HepG2 (cell line): ENCODE data around the gene PPP3CB. TPM values are rescaled to one million over a fixed set of nuclear protein-coding genes. Genes with fewer than 3 reads are reported as not detected.

Source experiments
- ATAC-seq: fragments of 200-7000 bp; cut with Tn5 transposase; 3 replicates; pipeline ENCODE4 v1.9.1; 2020; ENCODE audit warnings: mild to moderate bottlenecking, moderate library complexity
- BruUV-seq: library from RNA; stranded (reverse); fragments of 400-500 nt; replicated peaks from 2 replicates; lab custom pipeline; 2021; lab: Mats Ljungman, UMichigan
- CTCF ChIA-PET: fragments of 300-600 bp; formaldehyde crosslinking; extraction: SDS; loops from one replicate; lab custom pipeline; 2021; ENCODE audit warnings: low total read pairs, inconsistent platforms, low intra/inter-chr PET ratio; lab: Yijun Ruan, JAX
- POLR2A ChIA-PET: fragments of 350-600 bp; sonication (Branson Sonifier 250); formaldehyde crosslinking; loops from one replicate; lab custom pipeline; 2020; ENCODE audit warnings: antibody characterized with exemption, inconsistent platforms; lab: Yijun Ruan, JAX
- DNase-seq: peaks from one replicate; pipeline ENCODE4 v3.0.0-alpha.2; 2015; ENCODE audit warnings: low spot score
- FAIRE-seq: peaks from 3 replicates; lab custom pipeline; 2011; peaks lifted over from hg19 to GRCh38; lab: Jason Lieb, UNC
- H2AFZ ChIP-seq: one replicate; pipeline ENCODE4 v1.6.1; 2011; ENCODE audit warnings: low read length, inconsistent platforms
- H3K27ac ChIP-seq: fragments of 300-600 bp; 3 replicates; pipeline ENCODE4 v1.8.0; 2011; ENCODE audit warnings: mixed run types, mild to moderate bottlenecking, mixed read lengths, low read length, inconsistent platforms; ENCODE audit not compliant: insufficient read depth; ENCODE audit errors: extremely low read length
- H3K27me3 ChIP-seq, 2 experiments: fragments of 200-600 bp in 1 of 2; 2 replicates in 1 of 2; 3 replicates in 1 of 2; pipeline versions ENCODE4 v1.6.0 to v1.8.0; 2011; ENCODE audit warnings: low read length in 2 of 2, mild to moderate bottlenecking in 2 of 2, moderate library complexity in 2 of 2, inconsistent platforms in 1 of 2; ENCODE audit not compliant: insufficient read depth in 2 of 2, control insufficient read depth in 1 of 2
- H3K36me3 ChIP-seq, 2 experiments: fragments of 200-600 bp in 1 of 2; replicated peaks in 1 of 2; 2 replicates in 1 of 2; 3 replicates in 1 of 2; pipeline versions ENCODE4 v1.5.1 to v1.8.0; 2011; ENCODE audit warnings: low read length in 2 of 2, inconsistent platforms in 1 of 2; ENCODE audit not compliant: insufficient read depth in 2 of 2, control insufficient read depth in 1 of 2
- H3K4me1 ChIP-seq: 2 replicates; pipeline ENCODE4 v1.5.1; 2012; ENCODE audit warnings: low read length, inconsistent platforms; ENCODE audit not compliant: insufficient read depth
- H3K4me2 ChIP-seq: 2 replicates; pipeline ENCODE4 v1.6.0; 2011; ENCODE audit warnings: low read depth, low read length, inconsistent platforms
- H3K4me3 ChIP-seq, 3 experiments: fragments of 200-600 bp in 1 of 3; sonication (generic), shearing (Covaris generic) in 1 of 3; replicated peaks in 1 of 3; 2 replicates each; pipeline ENCODE4 v1.5.1; 2011 to 2016; ENCODE audit warnings: low read length in 3 of 3, inconsistent platforms in 2 of 3, low read depth in 2 of 3, mild to moderate bottlenecking in 2 of 3, control low read depth in 1 of 3, mixed read lengths in 1 of 3; ENCODE audit not compliant: insufficient read depth in 1 of 3
- H3K79me2 ChIP-seq: one replicate; pipeline ENCODE4 v1.6.1; 2011; ENCODE audit warnings: low read length, inconsistent platforms; ENCODE audit not compliant: insufficient read depth
- H3K9ac ChIP-seq: 2 replicates; pipeline ENCODE4 v1.6.0; 2011; ENCODE audit warnings: mild to moderate bottlenecking, low read depth, low read length, inconsistent platforms; ENCODE audit not compliant: insufficient read depth
- H3K9me3 ChIP-seq: 2 replicates; pipeline ENCODE4 v1.5.1; 2012; ENCODE audit warnings: mild to moderate bottlenecking, low read length
- H4K20me1 ChIP-seq: 2 replicates; pipeline ENCODE4 v1.6.0; 2011; ENCODE audit warnings: inconsistent platforms, mild to moderate bottlenecking, low read length, moderate library complexity; ENCODE audit not compliant: insufficient read depth
- CBX1 ChIP-seq: IDR thresholded peaks from one replicate; pipeline ENCODE4 v1.6.1; 2016; ENCODE audit warnings: antibody characterized with exemption, low read depth
- CHD2 ChIP-seq: IDR thresholded peaks from 2 replicates; pipeline ENCODE4 v1.6.1; 2011; ENCODE audit warnings: low read depth, low read length, improper control_type of control experiment
- JUNB ChIP-seq: sonication (generic); formaldehyde crosslinking; IDR thresholded peaks from 2 replicates; pipeline ENCODE4 v1.8.0; 2022; ENCODE audit warnings: missing genetic modification reagents, mild to moderate bottlenecking, borderline replicate concordance
- NFIC ChIP-seq: IDR thresholded peaks from 2 replicates; pipeline ENCODE4 v1.6.1; 2012; ENCODE audit warnings: mild to moderate bottlenecking, low read length, inconsistent platforms
- NONO ChIP-seq, 2 experiments: fragments of 450-650 bp in 1 of 2; sonication (generic) in 1 of 2; formaldehyde crosslinking in 1 of 2; IDR thresholded peaks in 1 of 2; conservative IDR thresholded peaks in 1 of 2; 2 replicates each; pipeline versions ENCODE4 v1.6.1 to v1.8.0; 2017 to 2022; ENCODE audit warnings: mild to moderate bottlenecking in 1 of 2, missing genetic modification reagents in 1 of 2, moderate library complexity in 1 of 2
- THYN1 ChIP-seq: sonication (generic); formaldehyde crosslinking; IDR thresholded peaks from 2 replicates; pipeline ENCODE4 v1.8.1; 2023; ENCODE audit warnings: low read depth, mild to moderate bottlenecking, moderate library complexity, missing genetic modification reagents, borderline replicate concordance
- ZNF350 ChIP-seq: sonication (generic); formaldehyde crosslinking; IDR thresholded peaks from 2 replicates; pipeline ENCODE4 v1.4.0; 2020; ENCODE audit warnings: mild to moderate bottlenecking, low read depth, missing genetic modification reagents, borderline replicate concordance
- ZNF563 ChIP-seq: sonication (generic); formaldehyde crosslinking; IDR thresholded peaks from 2 replicates; pipeline ENCODE4 v1.8.0; 2022; ENCODE audit warnings: mild to moderate bottlenecking, moderate library complexity, missing genetic modification reagents
- WGBS: methylation state at CpG from one replicate; pipeline ENCODE4 v1.1.6; 2017; ENCODE audit warnings: low lambda C conversion rate; 5-methylcytosine and 5-hydroxymethylcytosine counted together
- in situ Hi-C: cut with HindIII; loops from 2 replicates; pipeline ENCODE4 v1.10.0; 2017; ENCODE audit warnings: low pct_unique_long_range_greater_than_20kb; ENCODE audit not compliant: extremely low pct_ligation_motif_present
- intact Hi-C: fragments of 100-400 bp; cut with micrococcal nuclease; formaldehyde crosslinking; loops from one replicate; pipeline ENCODE4 v1.10.0; 2022; ENCODE audit not compliant: unreplicated experiment
- polyA plus RNA-seq, 8 experiments: library from polyadenylated mRNA; depleted of rRNA in 3 of 8; stranded (reverse) in 7 of 8; unstranded in 1 of 8; fragments of >200 nt; fragmentation: Illumina TruSeq in 4 of 8; extraction: Trizol in 4 of 8; gene quantifications; 2 replicates each; pipeline versions ENCODE4 v1.2.1 to v1.2.3, GENCODE V29; 2011 to 2016; ENCODE audit warnings: low read depth in 4 of 8, missing spikeins in 1 of 8, mixed read lengths in 1 of 8; ENCODE audit not compliant: insufficient read depth in 1 of 8
- total RNA-seq, 5 experiments: library from RNA; depleted of rRNA; stranded (reverse); fragments of >200 nt; fragmentation: Illumina TruSeq; extraction: Trizol; gene quantifications; 2 replicates each; pipeline ENCODE4 v1.2.3, GENCODE V29; 2016; ENCODE audit warnings: low read depth in 1 of 5

PPP3CB gene
- total and polyA plus RNA-seq, 2 of the 13 experiments (the other 11 are each of a cell fraction or from before 2014, with no cell fraction given) = 8.7 to 11.4 TPM

DNA sequence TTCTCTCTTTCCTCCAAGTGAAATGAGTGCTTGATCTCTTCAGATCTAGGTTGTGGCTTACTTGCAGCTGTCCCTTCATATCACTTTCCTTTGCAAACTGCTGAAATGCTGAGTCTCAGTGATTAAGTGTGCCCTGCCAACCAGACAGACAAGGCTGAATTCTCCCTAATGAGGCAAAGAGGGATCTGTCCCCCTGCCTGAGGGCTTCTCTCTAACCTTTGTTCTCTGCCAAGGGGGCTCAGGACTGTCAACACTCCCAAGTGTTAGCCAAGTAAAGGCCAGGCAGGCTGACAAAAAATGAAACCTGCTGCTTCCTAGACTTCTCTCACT lies 62.3 kb downstream of the PPP3CB start, which contains the start of gene MSS51:
MSS51 (minus strand) TSS at position 24 of the 330 bp plus-strand sequence. CDS start 5,277 bp downstream, outside the sequence.
- Histone ChIP-seq H3K4me2 (no peak within 1 kb of the TSS), H3K27me3 (no peaks in the 10 kb centered on the region), H3K27ac (no peak within 1 kb of the TSS), H3K4me1 (peaks cover 14% of the 10 kb centered on the region), H3K9ac (no peak within 1 kb of the TSS), H4K20me1 (no peaks in the 10 kb centered on the region), H2AFZ (no peak within 1 kb of the TSS), H3K36me3 (peaks cover 5 to 8% of the 10 kb centered on the region in 2 experiments), H3K4me3 (no peak within 1 kb of the TSS), H3K79me2 (no peaks in the 10 kb centered on the region), H3K9me3 (no peaks in the 10 kb centered on the region)
- CTCF ChIA-PET = no interaction called here
- TF ChIP-seq THYN1 (CRISPR knock-in tag) (no peak), ZNF563 (CRISPR knock-in tag) (peak; percentile 27; the same call in 1 of the 2 replicates), JUNB (CRISPR knock-in tag) (no peak)
- intact Hi-C loops (no loop called here), in situ Hi-C loops (no loop called here)
- POLR2A ChIA-PET = no interaction called here
- no peak for FAIRE-seq
- no peak for ATAC-seq
- no TSS peak for BruUV-seq
- DNase-seq = no peak

DNA sequence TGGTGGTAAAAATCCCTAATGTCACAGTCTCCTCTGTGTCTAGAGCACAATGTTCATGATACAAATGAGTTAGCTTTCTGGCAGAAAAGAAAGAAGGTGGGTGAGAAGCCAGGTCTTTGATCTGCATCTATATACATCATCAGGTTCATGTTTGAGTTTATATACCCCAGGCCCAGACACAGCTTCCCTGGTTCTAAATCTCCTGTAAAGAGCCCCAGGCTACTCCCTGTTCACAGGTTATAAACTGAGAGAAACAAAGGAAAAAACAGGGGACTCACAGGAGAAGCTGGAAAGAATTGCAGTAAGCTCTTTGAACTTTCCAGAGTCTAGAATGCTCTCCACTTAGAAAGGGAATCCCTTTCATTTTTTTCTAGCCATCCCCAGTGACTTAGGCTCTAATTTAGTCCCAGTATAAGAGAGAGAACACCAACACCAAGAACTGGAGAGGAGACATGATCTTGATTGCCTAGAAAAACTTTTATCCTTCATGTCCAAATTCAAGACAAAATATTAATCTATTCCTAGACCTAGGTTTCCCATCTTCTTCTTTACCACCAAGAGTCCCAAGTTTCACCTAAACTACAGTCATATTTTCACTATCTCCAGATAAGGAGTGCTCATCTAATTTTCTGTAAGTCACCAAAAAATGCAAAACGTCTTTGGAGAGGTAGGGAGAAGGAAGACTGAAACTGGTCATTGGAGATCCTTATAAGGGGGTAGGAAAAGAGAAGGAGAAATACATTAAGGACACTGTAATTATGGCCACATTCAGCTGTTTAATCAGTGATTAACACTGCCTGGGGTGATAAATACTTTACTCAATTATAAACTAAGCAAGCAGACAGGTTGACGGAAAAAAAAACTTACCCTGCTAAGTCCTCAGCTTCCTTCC lies 62.9 kb downstream of the PPP3CB start:
- no peaks in the 10 kb centered on the region for H3K27me3 ChIP-seq
- H2AFZ ChIP-seq = no peak overlapping the region
- H4K20me1 ChIP-seq = no peaks in the 10 kb centered on the region
- no peak overlapping the region for H3K9ac ChIP-seq
- BruUV-seq = no TSS peak
- no peak for ATAC-seq
- WGBS = 79% methylated on average over 2 of the region's 2 CpGs
- peaks cover 14% of the 10 kb centered on the region for H3K4me1 ChIP-seq
- no peaks in the 10 kb centered on the region for H3K9me3 ChIP-seq
- no peak overlapping the region for H3K27ac ChIP-seq
- no peak overlapping the region for H3K4me2 ChIP-seq
- TF ChIP-seq NFIC (no peak), CBX1 (no peak), CHD2 (no peak), NONO (IDR thresholded peaks at IDR 0.05) (no peak), NONO (CRISPR knock-in tag; conservative IDR thresholded peaks at IDR 0.05) (no peak), ZNF350 (CRISPR knock-in tag) (no peak)
- TF ChIP-seq, all 625 proteins: peak for 0
- Histone ChIP-seq H3K79me2 (no peaks in the 10 kb centered on the region), H3K4me3 (no peak overlapping the region), H3K36me3 (peaks cover 3 to 4% of the 10 kb centered on the region in 2 experiments)
- CTCF ChIA-PET = no interaction called here
- POLR2A ChIA-PET = no interaction called here
- intact Hi-C loops (no loop called here), in situ Hi-C loops (no loop called here)
- FAIRE-seq (no peak), DNase-seq (no peak)
